ENCODE data around the gene AGAP1. TPM values are rescaled to one million over a fixed set of nuclear protein-coding genes. Genes with fewer than 3 reads are reported as not detected.

Gene AGAP1
- total RNA-seq, 1 donor from 2014 or later, result 33.4 TPM

DNA sequence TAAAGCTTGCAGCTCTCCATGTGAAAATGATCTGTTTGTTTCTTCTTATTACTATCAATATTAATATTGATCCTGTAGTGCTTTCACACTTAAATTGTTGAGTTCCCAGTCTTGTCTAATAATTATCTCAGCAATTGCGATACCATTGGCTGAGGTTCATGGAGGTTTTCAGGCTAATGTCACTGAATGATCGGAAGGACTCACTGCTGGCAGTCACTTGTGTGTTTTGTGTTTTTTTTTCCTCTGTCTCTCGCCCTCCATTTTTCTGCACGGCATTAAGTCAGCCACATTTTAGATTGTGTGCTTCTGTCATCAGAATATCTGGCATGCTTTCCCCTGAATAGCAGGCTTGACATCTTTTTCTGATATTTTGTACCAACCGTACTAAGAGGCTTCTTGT is 43.7 kb downstream of the AGAP1 start:
- H3K9me3 ChIP-seq, result no peaks in the 10 kb centered on the region
- TF ChIP-seq, protein P1, sequence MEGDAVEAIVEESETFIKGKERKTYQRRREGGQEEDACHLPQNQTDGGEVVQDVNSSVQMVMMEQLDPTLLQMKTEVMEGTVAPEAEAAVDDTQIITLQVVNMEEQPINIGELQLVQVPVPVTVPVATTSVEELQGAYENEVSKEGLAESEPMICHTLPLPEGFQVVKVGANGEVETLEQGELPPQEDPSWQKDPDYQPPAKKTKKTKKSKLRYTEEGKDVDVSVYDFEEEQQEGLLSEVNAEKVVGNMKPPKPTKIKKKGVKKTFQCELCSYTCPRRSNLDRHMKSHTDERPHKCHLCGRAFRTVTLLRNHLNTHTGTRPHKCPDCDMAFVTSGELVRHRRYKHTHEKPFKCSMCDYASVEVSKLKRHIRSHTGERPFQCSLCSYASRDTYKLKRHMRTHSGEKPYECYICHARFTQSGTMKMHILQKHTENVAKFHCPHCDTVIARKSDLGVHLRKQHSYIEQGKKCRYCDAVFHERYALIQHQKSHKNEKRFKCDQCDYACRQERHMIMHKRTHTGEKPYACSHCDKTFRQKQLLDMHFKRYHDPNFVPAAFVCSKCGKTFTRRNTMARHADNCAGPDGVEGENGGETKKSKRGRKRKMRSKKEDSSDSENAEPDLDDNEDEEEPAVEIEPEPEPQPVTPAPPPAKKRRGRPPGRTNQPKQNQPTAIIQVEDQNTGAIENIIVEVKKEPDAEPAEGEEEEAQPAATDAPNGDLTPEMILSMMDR (IDR thresholded peaks at IDR 0.05), result no peak
- no peaks in the 10 kb centered on the region for H3K27me3 ChIP-seq
- ATAC-seq, result no peak
- no peak overlapping the region for H3K4me3 ChIP-seq
- H3K4me1 ChIP-seq, result peaks cover 8% of the 10 kb centered on the region
- no peak overlapping the region for H3K27ac ChIP-seq
- H3K36me3 ChIP-seq, result no peaks in the 10 kb centered on the region
- intact Hi-C loops (cut with DNase I), result no loop called here
- no peak for DNase-seq

DNA sequence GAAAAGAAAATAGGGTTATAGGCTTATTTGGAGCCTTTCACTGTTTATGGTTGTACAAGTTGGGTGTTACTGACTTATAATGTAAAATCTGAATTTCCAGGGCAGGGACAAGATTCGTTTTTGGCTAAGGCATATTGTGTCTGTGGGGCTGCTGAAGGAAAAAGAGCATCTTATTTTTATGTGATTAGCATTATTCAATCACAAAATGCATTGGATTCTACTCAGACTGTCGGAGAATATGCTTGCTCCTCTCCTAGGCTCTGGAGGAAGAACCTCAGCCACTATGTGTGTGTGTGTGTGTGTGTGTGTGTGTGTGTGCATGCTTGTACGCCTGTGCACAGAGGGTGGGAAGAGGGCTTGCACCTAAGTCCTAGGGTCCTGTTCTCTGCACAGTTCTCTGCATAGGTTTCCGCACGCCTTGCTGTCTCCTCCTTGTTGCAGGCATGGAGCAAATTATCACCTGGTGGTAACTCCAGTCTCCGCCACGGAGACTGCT is 44.3 kb downstream of the AGAP1 start:
- intact Hi-C loops (cut with DNase I), result no loop called here
- no peak overlapping the region for H3K4me3 ChIP-seq
- DNase-seq (peak; percentile 21), ATAC-seq (no peak)
- no peaks in the 10 kb centered on the region for H3K36me3 ChIP-seq
- no peaks in the 10 kb centered on the region for H3K27me3 ChIP-seq
- TF ChIP-seq, protein P1 (IDR thresholded peaks at IDR 0.05), result no peak
- H3K9me3 ChIP-seq, result no peaks in the 10 kb centered on the region
- no peak overlapping the region for H3K27ac ChIP-seq
- H3K4me1 ChIP-seq, result peaks cover 5% of the 10 kb centered on the region

DNA sequence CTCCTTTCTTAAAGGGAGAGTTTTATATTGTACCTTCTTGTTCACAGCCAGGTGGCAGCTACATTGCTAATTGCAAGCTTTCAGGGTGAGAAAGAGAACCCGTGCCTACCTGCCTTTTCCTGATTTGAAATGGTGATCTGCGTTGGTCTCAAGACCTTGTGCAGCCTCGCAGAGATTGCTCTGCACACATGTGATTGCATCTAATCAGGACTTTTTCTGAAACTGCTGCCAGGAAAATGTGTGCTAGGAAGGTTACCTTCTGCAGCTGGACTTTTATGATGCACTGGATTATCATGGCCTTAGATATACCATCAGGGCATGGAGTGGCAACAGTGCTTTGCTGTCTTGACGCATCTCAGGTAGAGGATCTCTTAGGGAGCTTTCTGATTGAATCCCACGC is 45.1 kb downstream of the AGAP1 start:
- Histone ChIP-seq H3K27me3 (no peaks in the 10 kb centered on the region), H3K4me3 (no peak overlapping the region), H3K27ac (no peak overlapping the region), H3K4me1 (no peaks in the 10 kb centered on the region), H3K9me3 (no peaks in the 10 kb centered on the region), H3K36me3 (no peaks in the 10 kb centered on the region)
- ATAC-seq (no peak), DNase-seq (no peak)
- intact Hi-C loops (cut with DNase I), result no loop called here
- TF ChIP-seq, protein P1 (IDR thresholded peaks at IDR 0.05), result no peak

DNA sequence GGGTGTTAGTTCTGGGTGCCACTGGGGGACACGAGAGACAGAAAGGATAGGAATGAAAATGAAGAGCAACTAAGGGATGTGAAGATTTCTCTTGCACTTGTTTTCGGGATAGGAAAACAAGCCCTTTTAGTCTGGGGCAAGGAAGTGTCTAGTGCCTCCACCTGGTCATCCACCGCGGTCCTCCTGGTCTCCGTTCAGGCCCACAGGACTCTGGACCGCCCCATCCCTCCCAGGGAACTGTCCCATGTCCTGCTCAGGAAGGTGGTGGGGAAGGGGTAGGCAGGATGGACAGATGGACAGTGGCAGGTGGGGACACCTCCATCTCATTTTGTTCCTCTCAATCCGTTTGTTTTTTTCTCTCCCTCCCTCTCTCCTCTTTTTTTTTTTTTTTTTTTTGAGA is 45.9 kb downstream of the AGAP1 start:
- H3K4me3 ChIP-seq, result no peak overlapping the region
- intact Hi-C loops (cut with DNase I), result no loop called here
- no peaks in the 10 kb centered on the region for H3K9me3 ChIP-seq
- DNase-seq (peak; percentile 37), ATAC-seq (no peak)
- TF ChIP-seq, protein P1 (IDR thresholded peaks at IDR 0.05), result no peak
- no peaks in the 10 kb centered on the region for H3K36me3 ChIP-seq
- H3K27ac ChIP-seq, result no peak overlapping the region
- H3K27me3 ChIP-seq, result no peaks in the 10 kb centered on the region
- no peaks in the 10 kb centered on the region for H3K4me1 ChIP-seq

DNA sequence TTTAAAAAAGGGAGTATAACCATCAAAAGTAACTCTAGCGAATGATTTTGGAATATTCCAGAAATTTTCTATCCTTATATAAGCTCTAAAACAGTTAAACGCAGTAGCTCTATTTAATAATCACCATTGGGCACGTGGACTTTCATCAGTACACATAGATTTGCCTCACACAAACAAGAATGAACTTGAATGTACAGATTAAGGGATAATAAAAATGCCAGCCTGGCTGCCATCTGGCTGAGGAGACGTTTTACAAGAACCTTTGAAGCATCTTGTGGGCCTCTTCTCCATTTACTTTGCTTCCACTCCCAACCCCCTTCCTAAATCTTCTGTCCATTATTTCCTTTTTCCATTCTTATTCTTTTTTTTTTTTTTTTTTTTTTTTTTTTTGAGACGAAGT is 47.2 kb downstream of the AGAP1 start:
- DNase-seq (no peak), ATAC-seq (no peak)
- no peaks in the 10 kb centered on the region for H3K27me3 ChIP-seq
- peaks cover 6% of the 10 kb centered on the region for H3K4me1 ChIP-seq
- no peaks in the 10 kb centered on the region for H3K36me3 ChIP-seq
- H3K4me3 ChIP-seq, result no peak overlapping the region
- TF ChIP-seq, protein P1 (IDR thresholded peaks at IDR 0.05), result no peak
- no peaks in the 10 kb centered on the region for H3K9me3 ChIP-seq
- intact Hi-C loops (cut with DNase I), result no loop called here
- H3K27ac ChIP-seq, result no peak overlapping the region
